H1 (cell line): ENCODE results near the gene TPRA1. TPM values are rescaled to one million over a fixed set of nuclear protein-coding genes. Genes with fewer than 3 reads are reported as not detected.

Source experiments
- CTCF ChIA-PET: fragments of 300-600 bp; sonication (Branson Sonifier 250); formaldehyde crosslinking; loops from one replicate; lab custom pipeline; 2021; ENCODE audit not compliant: partially characterized antibody; lab: Charles Lee
- POLR2A ChIA-PET: fragments of 300-600 bp; sonication (Branson Sonifier 250); formaldehyde crosslinking; loops from one replicate; lab custom pipeline; 2021; ENCODE audit warnings: inconsistent platforms; ENCODE audit not compliant: partially characterized antibody; lab: Charles Lee
- DNase-seq, 2 experiments: peaks; one replicate each; pipeline versions ENCODE4 v3.0.0 to v3.0.0-alpha.2; 2010 to 2022; ENCODE audit warnings: low spot score in 2 of 2, low read depth in 1 of 2, mixed read lengths in 1 of 2
- FAIRE-seq: peaks from 2 replicates; lab custom pipeline; 2011; peaks lifted over from hg19 to GRCh38; lab: Jason Lieb, UNC
- H2AFZ ChIP-seq: 2 replicates; pipeline ENCODE4 v1.8.1; 2012; ENCODE audit warnings: low read length, inconsistent platforms
- H2AK5ac ChIP-seq: 2 replicates; pipeline ENCODE4 v1.6.1; 2013; ENCODE audit warnings: low read depth, low read length
- H2BK120ac ChIP-seq: replicated peaks from 2 replicates; pipeline ENCODE3; 2013; ENCODE audit warnings: low read depth, low read length, inconsistent platforms
- H2BK12ac ChIP-seq: 2 replicates; pipeline ENCODE4 v1.6.1; 2013; ENCODE audit warnings: low read depth, low read length
- H2BK15ac ChIP-seq: 2 replicates; pipeline ENCODE4 v1.6.1; 2013; ENCODE audit warnings: low read length
- H2BK20ac ChIP-seq: 2 replicates; pipeline ENCODE4 v1.6.1; 2013; ENCODE audit warnings: low read length
- H2BK5ac ChIP-seq: 2 replicates; pipeline ENCODE4 v1.6.1; 2013; ENCODE audit warnings: low read depth, low read length
- H3K14ac ChIP-seq: 2 replicates; pipeline ENCODE4 v1.6.1; 2013; ENCODE audit warnings: inconsistent platforms; ENCODE audit not compliant: insufficient read length
- H3K18ac ChIP-seq: 2 replicates; pipeline ENCODE4 v1.6.1; 2013; ENCODE audit warnings: low read length; ENCODE audit errors: extremely low read depth
- H3K23ac ChIP-seq: 2 replicates; pipeline ENCODE4 v1.6.1; 2013; ENCODE audit warnings: inconsistent platforms; ENCODE audit not compliant: insufficient read length
- H3K23me2 ChIP-seq: 2 replicates; pipeline ENCODE4 v1.6.1; 2013; ENCODE audit warnings: low read depth, low read length
- H3K27ac ChIP-seq: 2 replicates; pipeline ENCODE4 v1.6.1; 2011; ENCODE audit warnings: low read depth, low read length, inconsistent platforms
- H3K27me3 ChIP-seq, 4 experiments: replicated peaks in 1 of 4; 1 replicate in 1 of 4; 2 replicates in 3 of 4; pipeline versions ENCODE4 v1.6.1 to v1.8.1; 2011 to 2013; ENCODE audit warnings: low read length in 3 of 4, mild to moderate bottlenecking in 3 of 4, inconsistent platforms in 2 of 4, mixed read lengths in 2 of 4, moderate library complexity in 1 of 4; ENCODE audit not compliant: control insufficient read depth in 3 of 4, insufficient read depth in 3 of 4; ENCODE audit errors: extremely low read depth in 1 of 4
- H3K36me3 ChIP-seq, 4 experiments: 2 replicates each; pipeline versions ENCODE4 v1.6.1 to v1.8.1; 2011 to 2013; ENCODE audit warnings: mild to moderate bottlenecking in 4 of 4, low read length in 3 of 4, moderate library complexity in 2 of 4, control low read depth in 1 of 4, inconsistent platforms in 1 of 4; ENCODE audit not compliant: insufficient read depth in 4 of 4, control insufficient read depth in 2 of 4
- H3K4ac ChIP-seq: replicated peaks from 2 replicates; pipeline ENCODE3; 2013; ENCODE audit warnings: low read length, low read depth, mixed read lengths, inconsistent platforms; ENCODE audit not compliant: insufficient read length
- H3K4me1 ChIP-seq, 4 experiments: replicated peaks in 1 of 4; 1 replicate in 1 of 4; 2 replicates in 3 of 4; pipeline versions ENCODE4 v1.6.1 to v1.8.1; 2011 to 2013; ENCODE audit warnings: low read length in 3 of 4, inconsistent platforms in 2 of 4, mixed read lengths in 1 of 4; ENCODE audit not compliant: insufficient read depth in 4 of 4, control insufficient read depth in 3 of 4
- H3K4me2 ChIP-seq, 2 experiments: 2 replicates each; pipeline versions ENCODE4 v1.6.1 to v1.8.1; 2011 to 2013; ENCODE audit warnings: low read depth in 2 of 2, low read length in 2 of 2, control low read depth in 1 of 2, inconsistent platforms in 1 of 2, mild to moderate bottlenecking in 1 of 2; ENCODE audit not compliant: insufficient read depth in 1 of 2
- H3K4me3 ChIP-seq, 4 experiments: fragments of 200-600, 300-600 bp in 1 of 4; sonication (generic), shearing (Covaris generic), sonication (Bioruptor Twin) in 1 of 4; 2 replicates each; pipeline versions ENCODE4 v1.5.1 to v1.8.1; 2011 to 2016; ENCODE audit warnings: low read length in 4 of 4, low read depth in 3 of 4, control low read depth in 2 of 4, inconsistent platforms in 2 of 4, mild to moderate bottlenecking in 2 of 4, mixed read lengths in 1 of 4, moderate library complexity in 1 of 4; ENCODE audit not compliant: insufficient read depth in 2 of 4; ENCODE audit errors: extremely low read depth in 1 of 4
- H3K56ac ChIP-seq: replicated peaks from 2 replicates; pipeline ENCODE3; 2013; ENCODE audit warnings: low read depth, mild to moderate bottlenecking, mixed read lengths, low read length, inconsistent platforms; ENCODE audit not compliant: insufficient read length
- H3K79me1 ChIP-seq: 2 replicates; pipeline ENCODE4 v1.6.1; 2013; ENCODE audit warnings: low read depth, low read length, control low read depth
- H3K79me2 ChIP-seq, 2 experiments: 2 replicates each; pipeline versions ENCODE4 v1.6.1 to v1.8.1; 2012 to 2013; ENCODE audit warnings: low read length in 2 of 2, mild to moderate bottlenecking in 2 of 2, inconsistent platforms in 1 of 2; ENCODE audit not compliant: insufficient read depth in 2 of 2, control insufficient read depth in 1 of 2
- H3K9ac ChIP-seq, 4 experiments: replicated peaks in 1 of 4; 1 replicate in 1 of 4; 2 replicates in 3 of 4; pipeline versions ENCODE4 v1.6.1 to v1.8.1; 2011 to 2013; ENCODE audit warnings: low read depth in 3 of 4, low read length in 3 of 4, control low read depth in 2 of 4, mild to moderate bottlenecking in 2 of 4, moderate library complexity in 2 of 4, inconsistent platforms in 1 of 4; ENCODE audit errors: extremely low read depth in 1 of 4
- H3K9me3 ChIP-seq, 2 experiments: 2 replicates each; pipeline versions ENCODE4 v1.6.1 to v1.8.1; 2012 to 2013; ENCODE audit warnings: mild to moderate bottlenecking in 2 of 2, moderate library complexity in 2 of 2, control low read depth in 1 of 2, inconsistent platforms in 1 of 2, low read depth in 1 of 2, low read length in 1 of 2, mixed read lengths in 1 of 2; ENCODE audit not compliant: insufficient read depth in 2 of 2
- H4K20me1 ChIP-seq, 2 experiments: replicated peaks in 1 of 2; 2 replicates each; pipeline versions ENCODE3 to v1.8.1; 2011 to 2013; ENCODE audit warnings: inconsistent platforms in 2 of 2, low read length in 2 of 2, mild to moderate bottlenecking in 1 of 2; ENCODE audit not compliant: insufficient read depth in 2 of 2, control insufficient read depth in 1 of 2
- H4K5ac ChIP-seq: 2 replicates; pipeline ENCODE4 v1.6.1; 2013; ENCODE audit warnings: low read length, low read depth, mixed read lengths, inconsistent platforms; ENCODE audit not compliant: insufficient read length
- H4K8ac ChIP-seq: 2 replicates; pipeline ENCODE4 v1.8.0; 2013; ENCODE audit warnings: mild to moderate bottlenecking, moderate library complexity, low read length, inconsistent platforms; ENCODE audit not compliant: insufficient read depth; ENCODE audit errors: extremely low read depth
- H4K91ac ChIP-seq: replicated peaks from 2 replicates; pipeline ENCODE3; 2013; ENCODE audit warnings: low read length, mixed read lengths, inconsistent platforms; ENCODE audit not compliant: insufficient read length
- CBX5 ChIP-seq: fragments of 300-800, 300-1000 bp; sonication (generic); IDR thresholded peaks from 2 replicates; pipeline ENCODE4 v1.7.1; 2016; ENCODE audit warnings: antibody characterized with exemption, low read length, low read depth
- CEBPB ChIP-seq: IDR thresholded peaks from 2 replicates; pipeline ENCODE4 v1.6.1; 2012; ENCODE audit warnings: low read depth, low read length
- CHD1 ChIP-seq: IDR thresholded peaks from 2 replicates; pipeline ENCODE4 v1.6.1; 2012; ENCODE audit warnings: low read depth, low read length, improper control_type of control experiment
- EZH2 ChIP-seq: fragments of 200-600 bp; sonication (generic); IDR thresholded peaks from 2 replicates; pipeline ENCODE4 v1.7.1; 2012; ENCODE audit warnings: low read depth, mild to moderate bottlenecking, moderate library complexity, low read length, inconsistent platforms; ENCODE audit not compliant: severe bottlenecking
- RAD21 ChIP-seq, 2 experiments: IDR thresholded peaks in 1 of 2; conservative IDR thresholded peaks in 1 of 2; 2 replicates each; pipeline ENCODE4 v1.6.1; 2011; ENCODE audit warnings: low read depth in 2 of 2, low read length in 2 of 2, improper control_type of control experiment in 1 of 2, inconsistent platforms in 1 of 2, mild to moderate bottlenecking in 1 of 2, moderate library complexity in 1 of 2
- SP1 ChIP-seq: IDR thresholded peaks from 2 replicates; pipeline ENCODE4 v1.6.1; 2011; ENCODE audit warnings: low read depth, low read length
- SRF ChIP-seq: IDR thresholded peaks from 2 replicates; pipeline ENCODE4 v1.6.1; 2011; ENCODE audit warnings: mild to moderate bottlenecking, low read depth, low read length, moderate library complexity
- TAF1 ChIP-seq: IDR thresholded peaks from 2 replicates; pipeline ENCODE4 v1.6.1; 2011; ENCODE audit warnings: mild to moderate bottlenecking, low read depth, low read length
- USF2 ChIP-seq: IDR thresholded peaks from 2 replicates; pipeline ENCODE4 v1.6.1; 2011; ENCODE audit warnings: low read length, improper control_type of control experiment
- WGBS, 2 experiments: shearing (Covaris generic) in 1 of 2; methylation state at CpG; one replicate each; pipeline versions ENCODE4 v1.1.6 to v1.1.7; 2013 to 2015; ENCODE audit warnings: low lambda C conversion rate in 2 of 2, mixed read lengths in 2 of 2, inconsistent platforms in 1 of 2, low coverage in 1 of 2, missing lambda C conversion rate in 1 of 2; ENCODE audit not compliant: insufficient replicate concordance in 2 of 2, insufficient coverage in 1 of 2, insufficient read length in 1 of 2; ENCODE audit errors: extremely low coverage in 1 of 2, missing lambda C conversion rate in 1 of 2; 5-methylcytosine and 5-hydroxymethylcytosine counted together
- polyA plus RNA-seq, 7 experiments: library from polyadenylated mRNA; depleted of rRNA in 3 of 7; stranded (reverse) in 5 of 7; unstranded in 2 of 7; fragments of >200 nt in 5 of 7; fragments of 200-250 nt in 2 of 7; gene quantifications; 1 replicate in 5 of 7; 2 replicates in 1 of 7; 4 replicates in 1 of 7; pipeline versions ENCODE4 v1.2.1 to v1.2.3, GENCODE V29; 2011 to 2013; ENCODE audit warnings: missing spikeins in 2 of 7, mixed read lengths in 2 of 7
- total RNA-seq: library from RNA; stranded (reverse); fragmentation: NEBNext Ultra II Directional; extraction: Animal tissue kit (Norgen Biotek cat#: 25700); gene quantifications from 2 replicates; pipeline ENCODE4 v1.2.1, GENCODE V29; 2021
- TF ChIP-seq, protein P1 (sequence below): IDR thresholded peaks from 2 replicates; pipeline ENCODE4 v1.6.1; 2012; ENCODE audit warnings: inconsistent platforms
- TF ChIP-seq, protein P2 (sequence below), 3 experiments: IDR thresholded peaks; 1 replicate in 2 of 3; 2 replicates in 1 of 3; pipeline versions ENCODE4 v1.5.1 to v1.6.1; 2011; ENCODE audit warnings: low read length in 3 of 3, mild to moderate bottlenecking in 3 of 3, inconsistent platforms in 2 of 3, low read depth in 1 of 3, moderate library complexity in 1 of 3; ENCODE audit not compliant: insufficient read depth in 1 of 3; ENCODE audit errors: control extremely low read depth in 1 of 3

The TPRA1 gene
- total and polyA plus RNA-seq, 2 of the 8 experiments (the other 6 are each of a cell fraction or from before 2014, with no cell fraction given): 18.8 to 38.5 TPM

- no peak overlapping the region for H2AFZ ChIP-seq
- FAIRE-seq (no peak), DNase-seq (no peak)
- H3K23me2 ChIP-seq: no peaks in the 10 kb centered on the region
- H3K14ac ChIP-seq: no peak overlapping the region
- H3K18ac ChIP-seq: no peak overlapping the region
- H4K91ac ChIP-seq: no peak overlapping the region
- no peak overlapping the region for H2AK5ac ChIP-seq
- no peak overlapping the region for H2BK20ac ChIP-seq
- no peaks in the 10 kb centered on the region for H3K9me3 ChIP-seq
- H2BK12ac ChIP-seq: no peak overlapping the region
- H3K4ac ChIP-seq: no peak overlapping the region
- no peak overlapping the region for H2BK5ac ChIP-seq
- H4K8ac ChIP-seq: no peak overlapping the region
- H3K27me3 ChIP-seq: no peaks in the 10 kb centered on the region
- no peaks in the 10 kb centered on the region for H3K79me2 ChIP-seq
- no peak overlapping the region for H3K9ac ChIP-seq
- H3K23ac ChIP-seq: no peak overlapping the region
- H3K4me3 ChIP-seq: no peak overlapping the region
- no peaks in the 10 kb centered on the region for H3K36me3 ChIP-seq
- no peak overlapping the region for H2BK15ac ChIP-seq
- no peaks in the 10 kb centered on the region for H3K79me1 ChIP-seq
- no peak overlapping the region for H3K4me2 ChIP-seq
- H2BK120ac ChIP-seq: no peak overlapping the region
- no peak overlapping the region for H3K27ac ChIP-seq
- 86% methylated on average over 2 of the region's 2 CpGs; no CpG with 5 or more reads in 1 of the 2 experiments for WGBS, 2 experiments
- ChIA-PET CTCF (interaction anchor here (2.3 kb wide), 1 partner anchor 10 kb away, joined by 6 read pairs; no protein-coding TSS in a partner anchor), POLR2A (no interaction called here)
- H4K20me1 ChIP-seq: no peaks in the 10 kb centered on the region
- no peak overlapping the region for H4K5ac ChIP-seq
- no peak overlapping the region for H3K56ac ChIP-seq
- peaks cover 0 to 18% (median 10%) of the 10 kb centered on the region in 4 experiments; a peak in 6 of 7 replicates for H3K4me1 ChIP-seq
- TF ChIP-seq RAD21 (IDR thresholded peaks at IDR 0.05 in 1 of 2, conservative IDR thresholded peaks at IDR 0.05 in 1 of 2; ENCODE audit: low read depth in 2 of 2, low read length in 2 of 2): no peak
- no peak for TF ChIP-seq CEBPB
- no peak for TF ChIP-seq TAF1
- TF ChIP-seq SRF: no peak
- TF ChIP-seq EZH2: no peak
- no peak for TF ChIP-seq CBX5
- TF ChIP-seq CHD1: no peak
- no peak for TF ChIP-seq USF2
- TF ChIP-seq, protein P1, sequence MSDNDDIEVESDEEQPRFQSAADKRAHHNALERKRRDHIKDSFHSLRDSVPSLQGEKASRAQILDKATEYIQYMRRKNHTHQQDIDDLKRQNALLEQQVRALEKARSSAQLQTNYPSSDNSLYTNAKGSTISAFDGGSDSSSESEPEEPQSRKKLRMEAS: no peak
- no peak for TF ChIP-seq SP1
- TF ChIP-seq, protein P2, sequence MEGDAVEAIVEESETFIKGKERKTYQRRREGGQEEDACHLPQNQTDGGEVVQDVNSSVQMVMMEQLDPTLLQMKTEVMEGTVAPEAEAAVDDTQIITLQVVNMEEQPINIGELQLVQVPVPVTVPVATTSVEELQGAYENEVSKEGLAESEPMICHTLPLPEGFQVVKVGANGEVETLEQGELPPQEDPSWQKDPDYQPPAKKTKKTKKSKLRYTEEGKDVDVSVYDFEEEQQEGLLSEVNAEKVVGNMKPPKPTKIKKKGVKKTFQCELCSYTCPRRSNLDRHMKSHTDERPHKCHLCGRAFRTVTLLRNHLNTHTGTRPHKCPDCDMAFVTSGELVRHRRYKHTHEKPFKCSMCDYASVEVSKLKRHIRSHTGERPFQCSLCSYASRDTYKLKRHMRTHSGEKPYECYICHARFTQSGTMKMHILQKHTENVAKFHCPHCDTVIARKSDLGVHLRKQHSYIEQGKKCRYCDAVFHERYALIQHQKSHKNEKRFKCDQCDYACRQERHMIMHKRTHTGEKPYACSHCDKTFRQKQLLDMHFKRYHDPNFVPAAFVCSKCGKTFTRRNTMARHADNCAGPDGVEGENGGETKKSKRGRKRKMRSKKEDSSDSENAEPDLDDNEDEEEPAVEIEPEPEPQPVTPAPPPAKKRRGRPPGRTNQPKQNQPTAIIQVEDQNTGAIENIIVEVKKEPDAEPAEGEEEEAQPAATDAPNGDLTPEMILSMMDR (IDR thresholded peaks at IDR 0.05; ENCODE audit: control extremely low read depth in 1 of 3, insufficient read depth in 1 of 3, low read depth in 1 of 3, low read length in 3 of 3): no peak
Measured at GRCh38 chr3:127534161-127534451, 56.4 kb downstream of the TPRA1 start.
